Endothelial cell of umbilical vein (primary cell): Measurements from ENCODE around the gene HDLBP. TPM values are rescaled to one million over a fixed set of nuclear protein-coding genes. Genes with fewer than 3 reads are reported as not detected.

Experiments used
- BruUV-seq: library from RNA; stranded (reverse); fragments of 400-500 nt; replicated peaks from 2 replicates; lab custom pipeline; 2021; lab: Mats Ljungman, UMichigan
- CTCF ChIA-PET: fragments of 300-600, 350-600 bp; sonication (Branson Sonifier 250); formaldehyde crosslinking; loops from one replicate; lab custom pipeline; 2021; ENCODE audit warnings: antibody characterized with exemption, inconsistent platforms; lab: Charles Lee
- POLR2A ChIA-PET: fragments of 300-600, 350-600 bp; sonication (Branson Sonifier 250); formaldehyde crosslinking; loops from one replicate; lab custom pipeline; 2021; ENCODE audit warnings: antibody characterized with exemption, inconsistent platforms; lab: Charles Lee
- DNase-seq: peaks from one replicate; pipeline ENCODE4 v3.0.0-alpha.2; 2011; ENCODE audit warnings: low read depth, low spot score
- FAIRE-seq: peaks from 2 replicates; lab custom pipeline; 2011; peaks lifted over from hg19 to GRCh38; lab: Jason Lieb, UNC
- H2AFZ ChIP-seq: 2 replicates; pipeline ENCODE4 v1.6.0; 2012; ENCODE audit warnings: low read depth, low read length, control low read depth, inconsistent platforms
- H3K27ac ChIP-seq: 2 replicates; pipeline ENCODE4 v1.5.1; 2011; ENCODE audit warnings: low read depth, mild to moderate bottlenecking, control low read depth, low read length, moderate library complexity; ENCODE audit not compliant: insufficient read depth
- H3K27me3 ChIP-seq, 2 experiments: 2 replicates each; pipeline versions ENCODE4 v1.6.0 to v1.6.1; 2011; ENCODE audit warnings: low read length in 2 of 2, mixed read lengths in 1 of 2; ENCODE audit not compliant: control insufficient read depth in 2 of 2, insufficient read depth in 2 of 2
- H3K36me3 ChIP-seq, 2 experiments: 2 replicates in 1 of 2; 3 replicates in 1 of 2; pipeline ENCODE4 v1.5.1; 2011; ENCODE audit warnings: low read length in 2 of 2, mild to moderate bottlenecking in 1 of 2, moderate library complexity in 1 of 2; ENCODE audit not compliant: control insufficient read depth in 2 of 2, insufficient read depth in 2 of 2; ENCODE audit errors: extremely low read depth in 1 of 2
- H3K4me1 ChIP-seq: 3 replicates; pipeline ENCODE4 v1.5.1; 2011; ENCODE audit warnings: mild to moderate bottlenecking, low read length; ENCODE audit not compliant: control insufficient read depth, insufficient read depth; ENCODE audit errors: extremely low read depth
- H3K4me2 ChIP-seq: 2 replicates; pipeline ENCODE4 v1.6.1; 2011; ENCODE audit warnings: low read length, control low read depth, mixed read lengths; ENCODE audit not compliant: insufficient read depth
- H3K4me3 ChIP-seq, 3 experiments: fragments of 200-600 bp in 1 of 3; sonication (generic), shearing (Covaris generic) in 1 of 3; replicated peaks in 1 of 3; 2 replicates each; pipeline ENCODE4 v1.5.1; 2011 to 2016; ENCODE audit warnings: control low read depth in 3 of 3, low read length in 3 of 3, mild to moderate bottlenecking in 2 of 3, inconsistent platforms in 1 of 3, low read depth in 1 of 3, moderate library complexity in 1 of 3; ENCODE audit not compliant: insufficient read depth in 1 of 3
- H3K79me2 ChIP-seq: 2 replicates; pipeline ENCODE4 v1.6.0; 2012; ENCODE audit warnings: low read length, inconsistent platforms; ENCODE audit not compliant: control insufficient read depth, insufficient read depth
- H3K9ac ChIP-seq: replicated peaks from 2 replicates; pipeline ENCODE3; 2011; ENCODE audit warnings: low read length, control low read depth; ENCODE audit not compliant: insufficient read depth; ENCODE audit errors: extremely low read depth
- H3K9me1 ChIP-seq: replicated peaks from 3 replicates; pipeline ENCODE4 v1.6.0; 2011; ENCODE audit warnings: mild to moderate bottlenecking, low read length; ENCODE audit not compliant: control insufficient read depth, insufficient read depth; ENCODE audit errors: extremely low read depth
- H3K9me3 ChIP-seq: replicated peaks from 2 replicates; pipeline ENCODE4 v1.5.1; 2012; ENCODE audit warnings: low read length, inconsistent platforms; ENCODE audit not compliant: control insufficient read depth, insufficient read depth
- H4K20me1 ChIP-seq: replicated peaks from 2 replicates; pipeline ENCODE3; 2011; ENCODE audit warnings: mild to moderate bottlenecking, low read length; ENCODE audit not compliant: control insufficient read depth, insufficient read depth; ENCODE audit errors: extremely low read depth
- CTCF ChIP-seq, 2 donors: IDR thresholded peaks; 1 replicate in 1 of 2; 2 replicates in 1 of 2; pipeline ENCODE4 v1.5.1; 2011; ENCODE audit warnings: low read length in 2 of 2, mild to moderate bottlenecking in 2 of 2, moderate library complexity in 2 of 2, control low read depth in 1 of 2, inconsistent platforms in 1 of 2, low read depth in 1 of 2; ENCODE audit not compliant: insufficient read depth in 1 of 2; ENCODE audit errors: extremely low read depth in 1 of 2
- EZH2 ChIP-seq: IDR thresholded peaks from 2 replicates; pipeline ENCODE4 v1.6.1; 2012; ENCODE audit warnings: borderline replicate concordance, low read depth, mild to moderate bottlenecking, moderate library complexity, low read length, inconsistent platforms; ENCODE audit not compliant: severe bottlenecking
- FOS ChIP-seq: IDR thresholded peaks from 2 replicates; pipeline ENCODE4 v1.6.1; 2011; ENCODE audit warnings: mild to moderate bottlenecking, low read length, moderate library complexity, borderline replicate concordance; ENCODE audit not compliant: insufficient read depth
- GATA2 ChIP-seq: IDR thresholded peaks from 2 replicates; pipeline ENCODE4 v1.7.0; 2011; ENCODE audit warnings: low read depth, mild to moderate bottlenecking, moderate library complexity, mixed read lengths, low read length; ENCODE audit not compliant: insufficient read length, insufficient read depth
- JUN ChIP-seq: IDR thresholded peaks from 2 replicates; pipeline ENCODE4 v1.6.1; 2011; ENCODE audit warnings: borderline replicate concordance, low read depth; ENCODE audit not compliant: insufficient read length, insufficient read depth
- MYC ChIP-seq: IDR thresholded peaks from one replicate; pipeline ENCODE4 v1.6.1; 2011; ENCODE audit warnings: mild to moderate bottlenecking, low read depth, low read length
- POLR2A ChIP-seq: IDR thresholded peaks from 2 replicates; pipeline ENCODE4 v1.6.1; 2012; ENCODE audit warnings: low read depth, mild to moderate bottlenecking, control low read depth, low read length
- POLR2AphosphoS5 ChIP-seq: IDR thresholded peaks from 2 replicates; pipeline ENCODE4 v1.6.1; 2012; ENCODE audit warnings: low read depth, mild to moderate bottlenecking, control low read depth, low read length, moderate library complexity; ENCODE audit not compliant: insufficient read depth
- dilution Hi-C: fragments of 300-500 bp; cut with MboI; formaldehyde crosslinking; loops from one replicate; pipeline ENCODE4 v1.15.0; 2019; ENCODE audit warnings: low sequenced_read_pairs; ENCODE audit not compliant: extremely low pct_ligation_motif_present
- intact Hi-C: fragments of 100-400 bp; cut with micrococcal nuclease; formaldehyde crosslinking; loops from one replicate; pipeline ENCODE4 v1.10.0; 2022
- polyA plus RNA-seq, 4 experiments: library from polyadenylated mRNA; depleted of rRNA in 3 of 4; stranded (reverse) in 3 of 4; unstranded in 1 of 4; fragments of >200 nt; gene quantifications; 2 replicates each; pipeline versions ENCODE4 v1.2.1 to v1.2.3, GENCODE V29; 2011 to 2012; ENCODE audit warnings: missing spikeins in 1 of 4
- total RNA-seq: library from RNA; stranded (reverse); gene quantifications from 2 replicates; pipeline ENCODE4 v1.2.3, GENCODE V29; 2021
- TF ChIP-seq, protein P1 (sequence below): IDR thresholded peaks from 2 replicates; pipeline ENCODE4 v1.6.1; 2011; ENCODE audit not compliant: insufficient read depth, insufficient read length

HDLBP gene
- total and polyA plus RNA-seq, 2 donors (not counting 3 experiments of a cell fraction or from before 2014, with no cell fraction given), result 379 to 569 TPM

DNA sequence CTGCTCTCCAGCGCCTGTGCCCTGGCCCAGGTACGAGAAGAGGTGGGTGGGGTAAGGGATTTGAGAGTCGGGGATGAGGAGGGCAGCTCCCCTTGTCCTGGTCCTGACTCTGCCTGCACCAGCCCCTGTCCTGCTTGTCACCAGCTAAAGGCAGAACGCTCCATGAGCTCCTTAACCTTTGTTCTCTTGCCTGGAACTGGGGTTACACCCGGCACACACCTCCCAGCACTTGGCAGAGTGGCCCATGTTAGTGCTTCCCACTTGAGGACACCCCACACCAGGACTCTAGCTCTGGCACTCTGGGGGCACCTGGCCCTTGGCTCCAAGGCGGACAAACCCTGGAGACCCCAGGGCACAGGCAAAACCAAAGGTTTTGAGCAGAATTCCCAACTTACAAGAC is 107.8 kb downstream of the HDLBP start:
- Histone ChIP-seq H3K79me2 (no peaks in the 10 kb centered on the region), H3K4me3 (no peak overlapping the region), H3K9me1 (no peaks in the 10 kb centered on the region), H3K4me1 (no peaks in the 10 kb centered on the region), H3K9me3 (no peaks in the 10 kb centered on the region), H3K4me2 (no peak overlapping the region), H3K27me3 (no peaks in the 10 kb centered on the region), H4K20me1 (no peaks in the 10 kb centered on the region), H2AFZ (no peak overlapping the region), H3K9ac (no peak overlapping the region), H3K36me3 (no peaks in the 10 kb centered on the region), H3K27ac (no peak overlapping the region)
- no peak for DNase-seq
- dilution Hi-C loops (no loop called here), intact Hi-C loops (no loop called here)
- TF ChIP-seq, protein P1, sequence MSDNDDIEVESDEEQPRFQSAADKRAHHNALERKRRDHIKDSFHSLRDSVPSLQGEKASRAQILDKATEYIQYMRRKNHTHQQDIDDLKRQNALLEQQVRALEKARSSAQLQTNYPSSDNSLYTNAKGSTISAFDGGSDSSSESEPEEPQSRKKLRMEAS, result no peak
- TF ChIP-seq FOS (no peak), MYC (no peak), JUN (no peak), POLR2AphosphoS5 (no peak), GATA2 (no peak), EZH2 (no peak), CTCF (IDR thresholded peaks at IDR 0.05; ENCODE audit: extremely low read depth in 1 of 2, insufficient read depth in 1 of 2, low read depth in 1 of 2, low read length in 2 of 2) (no peak), POLR2A (no peak)
- ChIA-PET POLR2A (no interaction called here), CTCF (interaction anchor here (0.8 to 1.1 kb wide), 3 partner anchors 8 to 356 kb away, joined by 3 read pairs; no protein-coding TSS in a partner anchor)
- FAIRE-seq, result no peak
- BruUV-seq, result no TSS peak
